Body of pancreas (tissue), 4 donors: ENCODE measurements around the gene TRIM52. TPM values are rescaled to one million over a fixed set of nuclear protein-coding genes. Genes with fewer than 3 reads are reported as not detected.

Experiments used
- ATAC-seq: fragments of 150-250 bp; one replicate; pipeline ENCODE4 v1.9.1; 2016
- DNase-seq, 4 donors: peaks; one replicate each; pipeline ENCODE4 v3.0.0-alpha.2; 2019
- H3K27ac ChIP-seq, 4 donors: fragments of 200-600 bp; sonication (generic); 1 replicate in 3 of 4; 2 replicates in 1 of 4; pipeline versions ENCODE4 v1.5.1 to v1.6.1; 2016 to 2019; ENCODE audit warnings: mild to moderate bottlenecking in 1 of 4, mixed read lengths in 1 of 4, moderate library complexity in 1 of 4
- H3K27me3 ChIP-seq, 2 donors: fragments of 200-600 bp; sonication (generic); one replicate each; pipeline ENCODE4 v1.6.0; 2016; ENCODE audit warnings: mild to moderate bottlenecking in 1 of 2
- H3K36me3 ChIP-seq, 2 donors: fragments of 200-600 bp; sonication (generic); replicated peaks in 1 of 2; 2 replicates each; pipeline ENCODE4 v1.5.1; 2016; ENCODE audit warnings: low read depth in 2 of 2; ENCODE audit not compliant: insufficient read depth in 1 of 2
- H3K4me1 ChIP-seq: fragments of 200-600 bp; sonication (generic); one replicate; pipeline ENCODE4 v1.6.0; 2016
- H3K4me3 ChIP-seq, 2 donors: fragments of 200-600 bp; sonication (generic); 1 replicate in 1 of 2; 2 replicates in 1 of 2; pipeline ENCODE4 v1.5.1; 2016 to 2019
- H3K9me3 ChIP-seq, 3 donors: fragments of 200-600 bp; sonication (generic); 1 replicate in 2 of 3; 2 replicates in 1 of 3; pipeline ENCODE4 v1.5.1; 2016
- CTCF ChIP-seq, 7 experiments: fragments of 450-650 bp in 4 of 7; fragments of 200-600 bp in 3 of 7; sonication (generic) in 3 of 7; IDR thresholded peaks; one replicate each; pipeline ENCODE4 v1.5.1; 2016 to 2019; ENCODE audit warnings: antibody characterized with exemption in 7 of 7
- POLR2A ChIP-seq, 3 donors: fragments of 450-650 bp; IDR thresholded peaks; one replicate each; pipeline ENCODE4 v1.6.1; 2016; ENCODE audit warnings: antibody characterized with exemption in 3 of 3, mild to moderate bottlenecking in 2 of 3
- WGBS, 2 donors: methylation state at CpG; one replicate each; pipeline ENCODE4 v1.1.5; 2017; 5-methylcytosine and 5-hydroxymethylcytosine counted together
- intact Hi-C: fragments of 100-400 bp; cut with DNase I; formaldehyde crosslinking; loops from one replicate; pipeline ENCODE4 v1.15.1; 2023
- total RNA-seq, 2 donors: library from RNA; depleted of rRNA; stranded (reverse); fragments of >200 nt; gene quantifications; one replicate each; pipeline ENCODE4 v1.1.0, GENCODE V29; 2016

The TRIM52 gene
- total RNA-seq, 2 donors from 2014 or later = 16.9 to 26.0 TPM

GRCh38 chr5:181236471-181236870, 24.5 kb downstream of the TRIM52 start:
- no peak for DNase-seq
- no peak for TF ChIP-seq POLR2A (IDR thresholded peaks at IDR 0.05)
- no peak for TF ChIP-seq CTCF (IDR thresholded peaks at IDR 0.05)
- Histone ChIP-seq H3K4me3 (no peak overlapping the region), H3K27me3 (no peaks in the 10 kb centered on the region), H3K36me3 (peaks cover 20 to 50% of the 10 kb centered on the region in 2 donors), H3K27ac (no peak overlapping the region), H3K4me1 (peaks cover 24% of the 10 kb centered on the region), H3K9me3 (no peaks in the 10 kb centered on the region)
- no peak for ATAC-seq
- 76 to 81% methylated on average over 6 of the region's 6 CpGs for WGBS, 2 donors
- intact Hi-C loops = no loop called here

- 78 to 87% methylated on average over 5 of the region's 5 CpGs for WGBS, 2 donors
- H3K36me3 ChIP-seq = peaks cover 15 to 45% of the 10 kb centered on the region in 2 donors
- TF ChIP-seq CTCF (IDR thresholded peaks at IDR 0.05) (no peak), POLR2A (IDR thresholded peaks at IDR 0.05) (no peak)
These were observed 25.1 kb downstream of the TRIM52 start for GRCh38 chr5:181235689-181236366.

GRCh38 chr5:181235323-181235688, 25.6 kb downstream of the TRIM52 start:
- Histone ChIP-seq H3K27ac (no peak overlapping the region), H3K27me3 (no peaks in the 10 kb centered on the region), H3K9me3 (no peaks in the 10 kb centered on the region), H3K4me3 (no peak overlapping the region), H3K36me3 (peaks cover 15 to 44% of the 10 kb centered on the region in 2 donors), H3K4me1 (peaks cover 13% of the 10 kb centered on the region)
- intact Hi-C loops = no loop called here
- WGBS, 2 donors = 84 to 91% methylated on average over 5 of the region's 5 CpGs
- DNase-seq (no peak), ATAC-seq (no peak)
- TF ChIP-seq POLR2A (IDR thresholded peaks at IDR 0.05) (no peak), CTCF (IDR thresholded peaks at IDR 0.05) (no peak)

More at GRCh38 chr5:181235689-181236366, 25.1 kb downstream of the TRIM52 start:
- peaks cover 18% of the 10 kb centered on the region for H3K4me1 ChIP-seq
- intact Hi-C loops = no loop called here
- DNase-seq = no peak
- H3K9me3 ChIP-seq = no peaks in the 10 kb centered on the region
- H3K4me3 ChIP-seq = no peak overlapping the region
- no peak overlapping the region for H3K27ac ChIP-seq
- H3K27me3 ChIP-seq = no peaks in the 10 kb centered on the region
- ATAC-seq = no peak

- intact Hi-C loops = no loop called here
- 86 to 93% methylated on average over 3 to 22 of the region's 22 CpGs for WGBS, 2 donors
- TF ChIP-seq POLR2A (IDR thresholded peaks at IDR 0.05) (peak in 1 of 3 donors; percentile 9), CTCF (IDR thresholded peaks at IDR 0.05) (no peak)
- no peak for DNase-seq
- H3K27ac ChIP-seq = no peak overlapping the region
- H3K4me3 ChIP-seq = no peak overlapping the region
- no peak for ATAC-seq
- no peaks in the 10 kb centered on the region for H3K27me3 ChIP-seq
- H3K9me3 ChIP-seq = no peaks in the 10 kb centered on the region
- H3K36me3 ChIP-seq = peaks cover 15 to 44% of the 10 kb centered on the region in 2 donors
- peaks cover 10% of the 10 kb centered on the region for H3K4me1 ChIP-seq
These were observed 26.3 kb downstream of the TRIM52 start for GRCh38 chr5:181234455-181235306.
